PFSK-1 (cell line): ENCODE measurements around the gene TBC1D22A.

ENCODE experiments used
- FOXP2 ChIP-seq: optimal IDR thresholded peaks from 2 replicates; pipeline ENCODE3; 2011; ENCODE audit warnings: borderline replicate concordance, control low read depth, inconsistent platforms; ENCODE audit not compliant: insufficient read depth; ENCODE audit errors: extremely low read length, extremely low read depth
- POLR2AphosphoS5 ChIP-seq: IDR thresholded peaks from 2 replicates; pipeline ENCODE4 v1.6.1; 2012; ENCODE audit warnings: low read depth, mild to moderate bottlenecking, control low read depth, low read length, moderate library complexity
- SIN3A ChIP-seq: IDR thresholded peaks from 2 replicates; pipeline ENCODE4 v1.6.1; 2012; ENCODE audit warnings: mild to moderate bottlenecking, low read length, moderate library complexity, borderline replicate concordance; ENCODE audit not compliant: insufficient read depth
- TAF1 ChIP-seq: IDR thresholded peaks from 2 replicates; pipeline ENCODE4 v1.6.1; 2012; ENCODE audit warnings: low read length, control low read depth, borderline replicate concordance; ENCODE audit not compliant: insufficient read depth
- TF ChIP-seq, protein P1 (sequence below), 2 experiments: IDR thresholded peaks; 2 replicates each; pipeline versions ENCODE4 v1.6.1 to v1.8.0; 2011 to 2012; ENCODE audit warnings: low read depth in 2 of 2, low read length in 2 of 2, control low read depth in 1 of 2, inconsistent platforms in 1 of 2, mild to moderate bottlenecking in 1 of 2, moderate library complexity in 1 of 2; ENCODE audit not compliant: insufficient read depth in 1 of 2

Gene TBC1D22A

DNA sequence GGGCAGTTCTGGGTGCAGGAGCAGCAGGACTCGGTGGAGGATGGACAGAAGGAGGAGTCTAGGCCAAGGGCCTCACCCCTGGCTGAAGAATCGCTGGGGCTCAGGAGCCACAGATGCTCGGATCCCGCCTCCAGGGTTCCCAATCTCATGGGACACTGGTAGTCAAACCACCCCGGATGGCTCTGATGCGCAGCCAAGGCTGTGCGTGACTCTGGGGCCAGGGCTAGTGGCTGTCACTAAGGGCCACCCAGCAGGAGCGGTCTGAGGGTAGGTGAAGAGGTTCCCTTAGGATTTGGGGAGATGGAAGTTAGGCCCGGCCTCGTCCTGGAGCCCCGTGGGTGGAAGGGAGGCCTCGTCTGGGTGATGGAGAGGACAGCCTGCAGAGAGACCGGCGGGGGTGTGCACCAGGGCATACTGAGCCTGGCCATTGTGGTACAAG is 300.6 kb downstream of the TBC1D22A start:
- TF ChIP-seq, protein P1, sequence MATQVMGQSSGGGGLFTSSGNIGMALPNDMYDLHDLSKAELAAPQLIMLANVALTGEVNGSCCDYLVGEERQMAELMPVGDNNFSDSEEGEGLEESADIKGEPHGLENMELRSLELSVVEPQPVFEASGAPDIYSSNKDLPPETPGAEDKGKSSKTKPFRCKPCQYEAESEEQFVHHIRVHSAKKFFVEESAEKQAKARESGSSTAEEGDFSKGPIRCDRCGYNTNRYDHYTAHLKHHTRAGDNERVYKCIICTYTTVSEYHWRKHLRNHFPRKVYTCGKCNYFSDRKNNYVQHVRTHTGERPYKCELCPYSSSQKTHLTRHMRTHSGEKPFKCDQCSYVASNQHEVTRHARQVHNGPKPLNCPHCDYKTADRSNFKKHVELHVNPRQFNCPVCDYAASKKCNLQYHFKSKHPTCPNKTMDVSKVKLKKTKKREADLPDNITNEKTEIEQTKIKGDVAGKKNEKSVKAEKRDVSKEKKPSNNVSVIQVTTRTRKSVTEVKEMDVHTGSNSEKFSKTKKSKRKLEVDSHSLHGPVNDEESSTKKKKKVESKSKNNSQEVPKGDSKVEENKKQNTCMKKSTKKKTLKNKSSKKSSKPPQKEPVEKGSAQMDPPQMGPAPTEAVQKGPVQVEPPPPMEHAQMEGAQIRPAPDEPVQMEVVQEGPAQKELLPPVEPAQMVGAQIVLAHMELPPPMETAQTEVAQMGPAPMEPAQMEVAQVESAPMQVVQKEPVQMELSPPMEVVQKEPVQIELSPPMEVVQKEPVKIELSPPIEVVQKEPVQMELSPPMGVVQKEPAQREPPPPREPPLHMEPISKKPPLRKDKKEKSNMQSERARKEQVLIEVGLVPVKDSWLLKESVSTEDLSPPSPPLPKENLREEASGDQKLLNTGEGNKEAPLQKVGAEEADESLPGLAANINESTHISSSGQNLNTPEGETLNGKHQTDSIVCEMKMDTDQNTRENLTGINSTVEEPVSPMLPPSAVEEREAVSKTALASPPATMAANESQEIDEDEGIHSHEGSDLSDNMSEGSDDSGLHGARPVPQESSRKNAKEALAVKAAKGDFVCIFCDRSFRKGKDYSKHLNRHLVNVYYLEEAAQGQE (IDR thresholded peaks at IDR 0.05; ENCODE audit: insufficient read depth in 1 of 2, low read depth in 2 of 2, low read length in 2 of 2): no peak
- TF ChIP-seq FOXP2 (no peak), POLR2AphosphoS5 (no peak), SIN3A (no peak)

DNA sequence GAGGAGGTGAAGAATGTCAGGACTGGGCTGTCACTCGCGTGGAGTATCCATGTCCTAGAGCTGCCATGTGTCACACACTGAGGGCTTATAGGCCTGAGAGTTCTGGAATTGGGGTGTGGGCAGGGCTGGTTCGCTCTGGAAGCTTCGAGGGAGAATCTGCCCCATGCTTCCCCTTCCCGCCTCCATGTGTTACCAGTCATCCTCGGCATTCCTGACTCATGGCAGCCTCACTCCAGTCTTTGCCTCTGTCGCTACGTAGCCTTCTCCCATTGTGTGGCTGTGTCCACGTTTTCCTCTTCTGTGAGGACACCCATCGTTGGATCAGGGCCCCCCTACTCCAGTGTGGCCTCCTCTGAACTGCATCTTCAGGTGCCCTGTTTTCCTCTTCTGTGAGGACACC is 301.2 kb downstream of the TBC1D22A start:
- TF ChIP-seq SIN3A (no peak), FOXP2 (no peak), TAF1 (no peak), POLR2AphosphoS5 (no peak)
- TF ChIP-seq, protein P1 (IDR thresholded peaks at IDR 0.05; ENCODE audit: insufficient read depth in 1 of 2, low read depth in 2 of 2, low read length in 2 of 2): no peak

DNA sequence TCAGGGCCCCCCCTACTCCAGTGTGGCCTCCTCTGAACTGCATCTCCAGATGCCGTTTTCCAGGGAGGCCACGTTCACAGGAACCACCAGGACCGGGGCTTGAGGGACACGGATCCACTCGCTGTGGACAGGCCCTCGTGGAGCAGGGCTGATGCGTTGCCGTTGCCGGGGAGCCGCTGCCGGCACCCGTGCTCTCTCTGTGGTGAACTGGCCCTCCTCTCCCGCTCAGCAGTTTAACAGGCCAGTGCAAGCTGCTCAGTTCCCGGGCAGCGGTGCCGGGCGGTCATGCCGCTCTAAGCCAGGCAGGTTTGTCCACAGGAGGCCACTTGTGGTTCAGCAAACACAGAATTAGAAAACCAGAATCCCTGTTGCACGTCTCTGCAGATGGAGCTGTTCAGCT is 301.6 kb downstream of the TBC1D22A start:
- TF ChIP-seq POLR2AphosphoS5: no peak
- TF ChIP-seq SIN3A: no peak
- no peak for TF ChIP-seq TAF1
- TF ChIP-seq FOXP2: no peak
- TF ChIP-seq, protein P1 (IDR thresholded peaks at IDR 0.05; ENCODE audit: insufficient read depth in 1 of 2, low read depth in 2 of 2, low read length in 2 of 2): no peak

DNA sequence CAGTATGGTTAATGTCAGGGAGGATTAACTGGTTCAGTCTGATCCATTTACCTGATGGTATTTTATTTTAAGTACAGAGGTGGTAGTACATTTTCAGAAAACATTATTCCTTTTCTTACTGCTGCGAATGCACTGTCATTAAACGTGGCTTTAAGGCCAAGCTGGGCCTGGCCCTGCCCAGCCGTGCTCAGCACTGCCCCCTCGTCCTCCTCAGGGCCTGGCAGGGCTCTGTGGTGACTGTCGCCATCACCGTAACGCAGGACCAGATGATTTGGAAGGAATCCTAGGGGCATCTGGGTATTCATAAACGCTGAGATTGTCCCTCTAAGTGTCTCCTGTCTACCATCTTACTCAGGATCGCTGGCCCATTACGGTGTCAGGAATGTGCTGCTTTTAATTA is 302.0 kb downstream of the TBC1D22A start:
- TF ChIP-seq POLR2AphosphoS5 (no peak), TAF1 (no peak), SIN3A (no peak), FOXP2 (no peak)
- TF ChIP-seq, protein P1 (IDR thresholded peaks at IDR 0.05; ENCODE audit: insufficient read depth in 1 of 2, low read depth in 2 of 2, low read length in 2 of 2): no peak

DNA sequence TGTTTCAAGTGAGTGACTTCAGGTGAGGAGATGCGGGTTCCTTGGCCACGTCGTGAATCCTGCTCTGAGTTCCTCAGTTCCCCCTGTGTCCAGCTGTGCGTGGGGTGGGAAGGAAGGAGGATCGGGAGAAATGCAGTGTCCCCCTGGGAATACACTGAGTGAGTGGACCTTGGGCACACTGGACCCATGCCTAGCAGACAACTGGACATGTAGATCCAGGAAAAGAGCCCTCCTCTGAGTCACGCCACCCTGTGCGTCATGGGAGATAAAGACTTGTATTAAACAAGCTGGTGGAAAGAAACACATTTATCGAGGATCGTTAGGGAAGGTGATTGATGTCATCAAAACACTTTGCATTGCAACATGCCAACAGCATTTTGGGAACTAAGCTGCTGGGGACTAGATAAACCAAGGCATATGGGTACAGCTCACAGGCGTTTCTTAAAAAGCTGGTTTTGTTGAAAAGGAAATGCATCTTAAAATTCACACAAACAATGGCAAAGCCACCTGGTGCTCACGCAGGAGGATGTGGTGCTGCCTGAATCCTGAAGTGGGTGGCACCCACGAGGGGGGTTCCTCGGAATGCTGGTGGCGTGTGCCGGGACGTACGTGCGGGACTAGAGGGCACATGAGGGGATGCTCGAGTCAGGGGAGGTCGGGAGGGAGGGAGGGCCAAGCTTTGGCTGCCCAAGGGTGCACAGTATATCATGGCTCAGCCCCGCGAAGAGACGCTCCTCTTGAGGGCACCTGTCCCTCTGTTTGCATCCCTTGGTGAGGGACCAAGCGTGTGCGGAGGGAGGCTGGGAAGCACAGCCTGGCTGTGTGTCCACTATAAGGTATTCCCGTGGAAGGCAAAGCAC is 303.5 kb downstream of the TBC1D22A start:
- TF ChIP-seq TAF1: no peak
- TF ChIP-seq POLR2AphosphoS5: no peak
- TF ChIP-seq SIN3A: no peak
- TF ChIP-seq, protein P1 (IDR thresholded peaks at IDR 0.05; ENCODE audit: insufficient read depth in 1 of 2, low read depth in 2 of 2, low read length in 2 of 2): no peak
- TF ChIP-seq FOXP2: no peak
